Measurements from ENCODE around the gene IL36G. TPM values are rescaled to one million over a fixed set of nuclear protein-coding genes. Genes with fewer than 3 reads are reported as not detected.

IL36G gene
- total and polyA plus RNA-seq, 9 of the 15 experiments (the other 6 are each of a cell fraction or from before 2014, with no cell fraction given): not detected

DNA sequence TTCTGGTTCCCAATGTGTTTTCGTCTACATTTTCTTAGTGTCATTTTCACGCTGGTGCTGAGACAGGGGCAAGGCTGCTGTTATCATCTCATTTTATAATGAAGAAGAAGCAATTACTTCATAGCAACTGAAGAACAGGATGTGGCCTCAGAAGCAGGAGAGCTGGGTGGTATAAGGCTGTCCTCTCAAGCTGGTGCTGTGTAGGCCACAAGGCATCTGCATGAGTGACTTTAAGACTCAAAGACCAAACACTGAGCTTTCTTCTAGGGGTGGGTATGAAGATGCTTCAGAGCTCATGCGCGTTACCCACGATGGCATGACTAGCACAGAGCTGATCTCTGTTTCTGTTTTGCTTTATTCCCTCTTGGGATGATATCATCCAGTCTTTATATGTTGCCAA is 7.3 kb downstream of the IL36G start (continued):
- TF ChIP-seq DNMT1 (IDR thresholded peaks at IDR 0.05): no peak
- TF ChIP-seq ZNF133 (CRISPR knock-in tag; IDR thresholded peaks at IDR 0.05): no peak
- no peak for TF ChIP-seq EP400 (IDR thresholded peaks at IDR 0.05)
- no peak for TF ChIP-seq ZKSCAN3 (CRISPR knock-in tag; IDR thresholded peaks at IDR 0.05)
- no peak for TF ChIP-seq STAT5B (CRISPR knock-in tag; IDR thresholded peaks at IDR 0.05)
- TF ChIP-seq XRCC5 (IDR thresholded peaks at IDR 0.05; ENCODE audit: low read depth, low read length): no peak
- TF ChIP-seq NCOA6 (IDR thresholded peaks at IDR 0.05): no peak
- TF ChIP-seq, protein P1, sequence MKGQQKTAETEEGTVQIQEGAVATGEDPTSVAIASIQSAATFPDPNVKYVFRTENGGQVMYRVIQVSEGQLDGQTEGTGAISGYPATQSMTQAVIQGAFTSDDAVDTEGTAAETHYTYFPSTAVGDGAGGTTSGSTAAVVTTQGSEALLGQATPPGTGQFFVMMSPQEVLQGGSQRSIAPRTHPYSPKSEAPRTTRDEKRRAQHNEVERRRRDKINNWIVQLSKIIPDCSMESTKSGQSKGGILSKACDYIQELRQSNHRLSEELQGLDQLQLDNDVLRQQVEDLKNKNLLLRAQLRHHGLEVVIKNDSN (CRISPR knock-in tag; IDR thresholded peaks at IDR 0.05): no peak

DNA sequence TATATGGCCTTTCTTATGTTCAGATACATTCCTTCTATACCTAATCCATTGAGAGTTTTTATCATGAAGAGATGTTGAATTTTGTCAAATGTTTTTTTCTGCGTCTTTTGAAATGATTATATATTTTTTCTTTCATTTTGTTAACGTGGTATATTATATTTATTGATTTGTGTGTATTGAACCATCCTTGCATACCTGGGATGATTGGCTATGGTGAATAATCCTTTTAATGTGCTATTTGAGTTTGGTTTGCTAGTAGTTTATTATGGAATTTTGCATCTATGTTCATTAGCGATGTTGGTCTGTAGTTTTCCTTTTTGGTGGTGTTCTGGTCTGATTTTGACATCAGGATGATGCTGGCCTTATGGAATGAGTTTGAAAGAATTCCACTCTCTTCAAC is 11.8 kb downstream of the IL36G start:
- Histone ChIP-seq H3K27ac (ENCODE audit: extremely low read depth, low read depth, low read length) (no peak overlapping the region), H3K27me3 (ENCODE audit: control insufficient read depth in 2 of 2, insufficient read depth in 2 of 2, low read length in 2 of 2) (no peaks in the 10 kb centered on the region; a peak in 1 of 5 replicates), H3K36me3 (ENCODE audit: control insufficient read depth, insufficient read depth, low read length) (no peaks in the 10 kb centered on the region), H3K9ac (ENCODE audit: insufficient read depth in 1 of 2, low read depth in 2 of 2, low read length in 2 of 2) (no peak overlapping the region), H3K9me1 (ENCODE audit: control insufficient read depth, insufficient read depth, low read length) (no peaks in the 10 kb centered on the region), H3K9me3 (replicated peaks; ENCODE audit: control insufficient read depth, insufficient read depth, low read depth, low read length) (no peaks in the 10 kb centered on the region), H3K79me2 (ENCODE audit: control insufficient read depth, insufficient read depth, low read length) (no peaks in the 10 kb centered on the region), H3K4me2 (ENCODE audit: insufficient read depth, low read length) (no peak overlapping the region), H2AFZ (ENCODE audit: low read depth, low read length) (no peak overlapping the region), H3K4me1 (replicated peaks in 1 of 2; ENCODE audit: control insufficient read depth in 2 of 2, insufficient read depth in 2 of 2, low read length in 2 of 2) (no peaks in the 10 kb centered on the region), H3K4me3 (no peak overlapping the region), H4K20me1 (replicated peaks; ENCODE audit: control insufficient read depth, insufficient read depth, low read length) (no peaks in the 10 kb centered on the region)
- BruUV-seq (replicated peaks): no TSS peak
- DNase-seq (ENCODE audit: extremely low read depth in 1 of 4, low spot score in 3 of 4) (no peak), FAIRE-seq (no peak), ATAC-seq (no peak)
- ChIA-PET POLR2A (no interaction called here), CTCF (ENCODE audit: low intra/inter-chr PET ratio) (no interaction called here)
- intact Hi-C loops (cut with micrococcal nuclease) (no loop called here), in situ Hi-C loops (cut with MboI) (no loop called here)
- 2% methylated on average over 3 of the region's 3 CpGs for WGBS (ENCODE audit: insufficient coverage, low coverage, missing lambda C conversion rate)
- TF ChIP-seq ZNF507 (tag; conservative IDR thresholded peaks at IDR 0.05): peak; percentile 40; the same call in 1 of the 2 replicates
- TF ChIP-seq, protein P2, sequence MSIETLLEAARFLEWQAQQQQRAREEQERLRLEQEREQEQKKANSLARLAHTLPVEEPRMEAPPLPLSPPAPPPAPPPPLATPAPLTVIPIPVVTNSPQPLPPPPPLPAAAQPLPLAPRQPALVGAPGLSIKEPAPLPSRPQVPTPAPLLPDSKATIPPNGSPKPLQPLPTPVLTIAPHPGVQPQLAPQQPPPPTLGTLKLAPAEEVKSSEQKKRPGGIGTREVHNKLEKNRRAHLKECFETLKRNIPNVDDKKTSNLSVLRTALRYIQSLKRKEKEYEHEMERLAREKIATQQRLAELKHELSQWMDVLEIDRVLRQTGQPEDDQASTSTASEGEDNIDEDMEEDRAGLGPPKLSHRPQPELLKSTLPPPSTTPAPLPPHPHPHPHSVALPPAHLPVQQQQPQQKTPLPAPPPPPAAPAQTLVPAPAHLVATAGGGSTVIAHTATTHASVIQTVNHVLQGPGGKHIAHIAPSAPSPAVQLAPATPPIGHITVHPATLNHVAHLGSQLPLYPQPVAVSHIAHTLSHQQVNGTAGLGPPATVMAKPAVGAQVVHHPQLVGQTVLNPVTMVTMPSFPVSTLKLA (conservative IDR thresholded peaks at IDR 0.05): no peak
- no peak for TF ChIP-seq SNIP1 (IDR thresholded peaks at IDR 0.05; ENCODE audit: low read depth)
- TF ChIP-seq FUS (optimal IDR thresholded peaks at IDR 0.05; ENCODE audit: low read depth, low read length): no peak
- TF ChIP-seq ETS2 (tag; IDR thresholded peaks at IDR 0.05; ENCODE audit: borderline replicate concordance, poor library complexity, severe bottlenecking): no peak
- TF ChIP-seq, protein P3, sequence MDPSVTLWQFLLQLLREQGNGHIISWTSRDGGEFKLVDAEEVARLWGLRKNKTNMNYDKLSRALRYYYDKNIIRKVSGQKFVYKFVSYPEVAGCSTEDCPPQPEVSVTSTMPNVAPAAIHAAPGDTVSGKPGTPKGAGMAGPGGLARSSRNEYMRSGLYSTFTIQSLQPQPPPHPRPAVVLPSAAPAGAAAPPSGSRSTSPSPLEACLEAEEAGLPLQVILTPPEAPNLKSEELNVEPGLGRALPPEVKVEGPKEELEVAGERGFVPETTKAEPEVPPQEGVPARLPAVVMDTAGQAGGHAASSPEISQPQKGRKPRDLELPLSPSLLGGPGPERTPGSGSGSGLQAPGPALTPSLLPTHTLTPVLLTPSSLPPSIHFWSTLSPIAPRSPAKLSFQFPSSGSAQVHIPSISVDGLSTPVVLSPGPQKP (CRISPR knock-in tag; IDR thresholded peaks at IDR 0.05): no peak
- TF ChIP-seq KDM2B (CRISPR knock-in tag; IDR thresholded peaks at IDR 0.05): no peak
- no peak for TF ChIP-seq MIER1 (IDR thresholded peaks at IDR 0.05; ENCODE audit: low read depth)
- TF ChIP-seq RBM17 (IDR thresholded peaks at IDR 0.05; ENCODE audit: borderline replicate concordance, low read depth, low read length): no peak
- TF ChIP-seq ZNF778 (CRISPR knock-in tag; IDR thresholded peaks at IDR 0.05): no peak
- TF ChIP-seq DACH1 (IDR thresholded peaks at IDR 0.05; ENCODE audit: partially characterized antibody): no peak
- peak; percentile 99 for TF ChIP-seq ZNF324 (CRISPR knock-in tag; IDR thresholded peaks at IDR 0.05)
- no peak for TF ChIP-seq ZNF263 (CRISPR knock-in tag; IDR thresholded peaks at IDR 0.05; ENCODE audit: borderline replicate concordance)
- no peak for TF ChIP-seq BACH1 (tag; IDR thresholded peaks at IDR 0.05)
- no peak for TF ChIP-seq CXXC5 (CRISPR knock-in tag; IDR thresholded peaks at IDR 0.05)

Measured in K562 (cell line).